UCSD-AML1 (cell line): Measurements from ENCODE around the gene KLHL6.
"Not testable (repeated sequence)": the region's sequence is repeated elsewhere in the genome, so short reads cannot be mapped to it uniquely, and the experiment has no call there.

Experiments used
- DNase-seq: peaks from one replicate; lab custom pipeline; 2025; ENCODE audit not compliant: unreplicated experiment; lab: John Stamatoyannopoulos, UW

Gene KLHL6

DNA sequence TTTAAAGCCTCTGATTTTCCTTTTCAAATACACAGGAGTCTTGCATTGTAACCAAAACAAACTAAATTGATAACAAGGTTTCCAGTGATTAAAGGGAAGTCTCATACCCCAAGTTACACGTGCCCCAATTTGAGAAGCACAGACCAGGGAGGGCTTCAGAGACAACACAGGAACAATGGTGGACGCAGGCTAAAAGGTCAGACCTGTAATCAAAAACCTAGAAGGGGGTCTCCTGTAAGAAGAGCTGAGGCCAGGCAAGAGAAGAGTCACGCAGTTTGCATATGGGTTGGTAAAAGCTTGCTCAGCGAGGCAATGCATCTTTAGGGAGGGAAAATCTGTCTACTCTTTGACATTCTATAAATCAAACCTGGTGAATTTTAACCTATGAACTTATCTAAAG, 68.5 kb downstream of the KLHL6 start:
- DNase-seq, result no peak

DNA sequence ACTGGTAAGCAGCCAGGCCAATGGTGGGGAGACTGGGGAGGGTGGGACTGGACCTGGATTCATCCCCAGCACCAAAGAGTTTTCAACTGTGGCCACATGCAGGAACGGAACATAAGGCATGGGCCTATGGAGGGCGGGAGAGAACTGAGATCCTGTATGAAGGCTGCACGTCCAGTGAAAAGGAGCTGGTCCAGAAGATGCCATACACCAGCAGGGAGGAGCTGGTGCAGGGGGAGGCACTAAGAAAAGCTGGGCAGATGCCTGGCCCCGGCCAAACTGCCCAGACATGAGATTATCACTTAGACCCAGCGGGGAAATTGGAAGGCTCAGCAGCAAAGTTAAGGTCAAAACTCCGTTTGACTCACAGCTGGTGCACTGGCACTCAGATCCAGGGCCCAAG, 69.0 kb downstream of the KLHL6 start:
- no peak for DNase-seq

DNA sequence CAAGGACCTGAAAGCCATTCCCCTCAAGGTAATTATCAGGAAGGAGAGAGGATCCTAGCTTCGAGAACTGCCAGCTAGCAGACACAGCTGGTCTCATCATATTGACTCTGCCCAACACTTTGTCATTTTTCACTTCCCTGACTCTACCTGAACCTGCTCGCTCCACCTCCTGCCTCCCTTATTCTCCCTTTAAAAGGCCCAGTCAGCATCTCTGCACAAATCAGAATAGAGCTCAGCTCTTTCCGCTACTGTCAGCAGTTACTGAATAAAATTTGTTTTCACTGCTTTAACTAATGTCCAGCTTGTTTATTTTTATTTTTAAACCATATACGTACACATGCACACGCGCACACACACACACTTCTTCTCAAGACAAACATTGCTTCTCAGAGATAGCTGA, 69.9 kb downstream of the KLHL6 start:
- DNase-seq, result no peak

DNA sequence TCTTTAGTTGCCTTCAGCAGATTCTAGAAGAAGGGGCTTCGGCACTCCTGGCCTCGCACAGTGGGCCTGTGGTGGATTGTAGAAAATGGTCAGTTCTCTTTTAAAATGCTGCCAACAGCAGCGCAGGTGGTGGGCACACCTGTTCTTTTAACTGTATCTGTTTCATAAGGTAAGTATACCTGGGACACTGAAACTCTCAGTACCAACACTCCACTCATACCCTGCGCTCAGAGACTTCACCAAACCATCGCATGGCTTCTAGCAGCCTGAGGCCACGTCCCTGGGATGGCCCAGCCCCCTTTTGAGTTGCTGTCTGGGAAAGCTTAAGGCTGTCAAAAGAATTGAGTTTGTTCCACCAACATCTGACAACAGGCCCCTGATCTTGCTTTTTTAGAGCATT, 70.4 kb downstream of the KLHL6 start:
- no peak for DNase-seq

DNA sequence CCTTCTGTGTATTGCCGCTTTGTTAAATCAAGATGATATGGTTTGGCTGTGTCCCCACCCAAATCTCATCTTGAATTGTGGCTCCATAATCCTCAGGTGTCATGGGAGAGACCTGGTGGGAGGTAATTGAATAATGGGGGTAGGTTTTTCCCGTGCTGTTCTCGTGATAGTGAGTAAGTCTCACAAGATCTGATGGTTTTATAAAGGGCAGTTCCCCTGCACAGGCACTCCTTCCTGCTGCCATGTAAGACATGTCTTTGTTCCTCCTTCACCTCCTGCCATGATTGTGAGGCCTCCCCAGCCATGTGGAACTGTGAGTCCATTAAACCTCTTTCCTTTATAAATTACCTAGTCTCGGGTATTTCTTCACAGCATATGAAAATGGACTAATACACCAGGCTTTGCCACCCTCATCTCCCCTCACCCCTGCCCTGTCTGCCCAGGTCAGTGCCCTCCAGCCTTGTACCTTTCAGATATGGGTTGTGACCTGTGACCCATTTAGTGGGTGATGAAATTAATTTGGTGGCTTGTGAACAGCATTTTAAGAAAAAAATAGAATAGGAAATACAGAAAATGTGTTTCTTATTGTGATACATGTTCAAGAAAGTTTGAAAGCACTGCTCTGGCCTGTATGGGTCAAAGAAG, 71.0 kb downstream of the KLHL6 start:
- no peak for DNase-seq

DNA sequence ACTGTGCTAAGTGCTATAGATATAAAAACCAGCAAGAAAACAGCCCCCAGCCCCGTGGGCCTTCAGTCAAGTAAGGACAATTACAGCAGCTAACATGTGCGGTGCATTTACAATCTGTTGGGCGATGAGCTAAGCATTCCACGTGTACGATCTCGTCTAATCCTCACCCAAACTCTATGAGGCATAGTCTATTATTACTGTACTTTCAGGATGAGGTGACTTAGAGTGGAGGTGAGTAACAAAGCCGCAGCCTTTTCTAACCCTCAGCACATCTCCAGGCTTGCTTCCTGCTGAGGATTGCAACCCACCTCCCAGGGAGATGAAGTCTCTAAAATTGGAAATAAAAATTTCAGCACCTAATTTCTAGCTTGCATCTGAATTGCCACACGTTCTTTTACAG, 73.9 kb downstream of the KLHL6 start:
- DNase-seq, result no peak

DNA sequence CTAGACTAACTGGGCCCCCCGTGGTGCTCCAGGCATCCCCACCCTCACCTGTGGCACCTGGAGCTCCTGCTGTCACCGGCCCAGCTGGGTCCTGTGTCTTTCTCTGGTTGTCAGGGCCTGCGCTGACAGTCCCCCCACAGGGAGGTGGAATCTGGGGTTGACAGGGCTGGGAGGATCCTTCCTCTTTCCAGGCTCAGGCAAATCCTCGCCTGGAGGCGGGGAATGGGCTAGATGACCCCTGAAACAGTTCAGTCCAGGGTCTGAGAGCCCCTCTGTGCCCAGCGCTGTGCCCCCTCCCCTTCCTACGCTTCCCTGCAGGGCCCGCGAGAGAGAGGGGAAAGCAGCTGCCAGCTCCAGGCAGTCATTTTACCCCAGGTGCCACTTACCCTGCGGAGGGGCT, 77.0 kb downstream of the KLHL6 start:
- DNase-seq, result no peak

DNA sequence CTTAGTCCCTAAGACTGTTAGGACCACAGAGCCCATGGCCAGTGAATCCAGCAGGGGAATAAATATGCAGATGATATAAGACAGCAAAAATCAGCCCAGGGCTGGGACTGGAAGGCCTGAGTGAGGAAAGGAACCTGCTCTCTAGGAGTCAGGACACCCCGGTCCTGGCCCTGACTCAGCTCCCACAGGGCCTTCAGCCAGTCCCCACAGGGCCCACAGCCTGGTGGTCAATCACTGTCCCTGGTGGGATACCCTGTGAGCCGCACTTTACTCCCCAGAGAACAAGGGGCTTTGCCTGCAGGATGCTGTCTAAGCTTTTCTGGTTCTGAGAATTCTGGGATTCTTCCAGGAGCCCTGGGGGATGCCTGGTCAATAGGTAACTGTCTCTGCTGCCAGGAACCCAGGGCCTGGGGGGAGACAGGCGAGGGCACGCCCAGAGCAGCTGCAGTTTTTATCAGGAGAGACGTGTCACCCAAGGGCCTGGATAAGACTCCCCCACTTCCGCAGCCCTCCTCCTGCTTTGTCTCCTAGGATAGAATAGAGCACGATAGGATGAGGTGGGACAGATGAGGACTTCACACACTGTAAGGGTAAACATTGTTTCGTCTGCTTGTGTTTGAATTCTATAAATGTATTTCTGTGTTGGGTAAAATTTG, 77.6 kb downstream of the KLHL6 start:
- DNase-seq, result no peak

DNA sequence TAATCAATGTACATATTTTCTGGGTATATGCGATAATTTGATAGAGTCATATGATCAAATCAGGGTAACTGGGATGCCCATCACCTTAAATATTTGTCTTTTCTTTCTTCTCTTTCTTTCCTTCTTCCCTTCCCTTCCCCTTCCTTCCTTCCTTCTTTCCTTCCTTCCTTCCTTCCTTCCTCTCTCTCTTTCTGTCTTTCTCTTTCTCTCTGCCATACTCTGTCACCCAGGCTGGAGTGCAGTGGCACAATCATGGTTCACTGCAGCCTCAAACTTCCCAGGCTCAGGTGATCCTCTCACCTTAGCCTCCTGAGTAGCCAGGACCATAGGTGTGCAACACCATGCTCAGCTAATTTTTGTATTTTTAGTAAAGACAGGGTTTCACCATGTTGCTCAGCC, 79.7 kb downstream of the KLHL6 start:
- DNase-seq, result not testable (repeated sequence)

DNA sequence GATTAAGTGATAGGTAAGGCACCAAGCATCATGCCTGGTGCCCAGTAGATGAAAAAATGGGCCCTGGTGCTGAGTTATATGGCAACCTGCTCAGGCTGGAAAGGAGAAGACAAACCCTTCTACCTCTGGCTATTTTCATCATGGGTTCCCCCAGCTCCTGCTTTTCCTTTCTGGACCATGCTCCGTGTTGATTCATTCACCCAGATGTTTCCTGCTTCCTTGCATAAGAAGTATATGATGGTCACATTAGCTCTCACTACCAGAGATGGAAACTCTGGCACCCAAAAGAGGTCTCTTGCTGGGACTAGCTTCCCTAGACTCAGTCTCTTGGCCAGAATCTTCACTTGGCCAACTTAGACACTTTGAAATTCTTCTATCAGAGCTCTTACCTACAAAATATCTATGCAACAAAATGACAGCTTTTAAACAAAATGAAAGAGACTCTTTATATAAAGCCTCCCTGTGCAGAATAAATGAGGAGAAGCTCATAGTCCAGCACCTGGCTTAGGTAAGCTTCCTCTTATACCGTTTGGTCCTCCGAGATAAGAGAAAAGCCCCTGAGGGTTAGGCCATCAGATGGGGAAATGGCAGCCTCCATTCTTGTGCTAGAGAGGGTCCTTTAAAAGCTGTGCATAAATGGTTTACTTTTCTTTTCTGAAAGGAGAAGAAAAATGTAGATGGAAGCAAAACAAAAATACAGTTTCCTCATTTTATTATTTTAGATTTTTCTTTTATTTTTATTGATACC, 80.3 kb downstream of the KLHL6 start:
- DNase-seq, result no peak

DNA sequence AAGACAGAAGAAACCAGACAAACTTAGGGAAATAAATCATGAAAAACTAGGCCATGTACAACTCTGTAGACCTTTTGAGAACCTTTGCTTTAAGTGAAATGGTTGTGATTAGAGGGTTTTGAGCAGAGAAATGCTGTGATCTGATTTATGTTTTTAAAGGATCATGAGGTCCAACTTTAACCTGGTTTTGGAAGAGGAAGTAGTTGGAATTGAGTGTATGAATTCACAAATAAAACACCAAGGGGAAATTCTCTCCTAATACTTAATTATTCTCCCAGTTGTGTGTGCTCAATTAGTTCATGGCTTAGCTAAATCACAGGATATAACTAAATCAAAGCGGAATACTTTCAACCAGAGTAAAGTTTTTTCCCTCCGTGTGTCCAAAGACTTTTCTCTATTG, 81.5 kb downstream of the KLHL6 start:
- DNase-seq, result no peak

DNA sequence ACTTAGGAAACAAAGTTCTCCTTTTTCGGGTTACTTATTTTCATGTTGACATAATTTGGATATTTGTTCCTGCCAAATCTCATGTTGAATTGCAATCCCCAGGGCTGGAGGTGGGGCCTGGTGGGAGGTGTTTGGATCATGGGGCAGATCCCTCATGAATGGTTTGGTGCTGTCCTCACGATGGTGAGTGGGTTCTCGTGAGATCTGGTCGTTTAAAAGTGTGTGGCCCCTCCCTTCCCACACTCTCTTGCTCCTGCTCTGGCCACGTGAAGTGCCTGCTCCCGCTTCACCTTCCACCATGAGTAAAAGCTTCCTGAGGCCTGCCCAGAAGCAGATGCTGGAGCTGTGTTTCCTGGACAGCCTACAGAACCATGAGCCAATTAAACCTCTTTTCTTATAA, 83.4 kb downstream of the KLHL6 start:
- DNase-seq, result no peak

DNA sequence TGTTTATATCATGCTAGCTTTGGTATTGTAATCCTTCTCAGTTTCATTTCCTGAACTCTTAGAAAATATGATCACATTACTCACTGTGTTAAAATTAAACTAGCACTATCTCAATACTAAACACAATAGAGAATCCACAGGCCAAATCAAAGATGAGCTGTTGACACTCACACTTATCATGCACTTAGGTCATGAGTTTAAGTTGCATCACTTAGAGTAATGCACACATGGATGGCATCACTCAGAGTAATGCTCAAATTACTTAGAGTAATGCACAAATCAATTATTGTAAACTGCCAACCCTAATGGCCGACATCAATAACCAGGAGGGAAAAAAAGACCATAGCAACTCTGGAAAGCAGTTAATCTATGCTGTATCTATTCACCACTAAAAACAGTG, 87.1 kb downstream of the KLHL6 start:
- no peak for DNase-seq

DNA sequence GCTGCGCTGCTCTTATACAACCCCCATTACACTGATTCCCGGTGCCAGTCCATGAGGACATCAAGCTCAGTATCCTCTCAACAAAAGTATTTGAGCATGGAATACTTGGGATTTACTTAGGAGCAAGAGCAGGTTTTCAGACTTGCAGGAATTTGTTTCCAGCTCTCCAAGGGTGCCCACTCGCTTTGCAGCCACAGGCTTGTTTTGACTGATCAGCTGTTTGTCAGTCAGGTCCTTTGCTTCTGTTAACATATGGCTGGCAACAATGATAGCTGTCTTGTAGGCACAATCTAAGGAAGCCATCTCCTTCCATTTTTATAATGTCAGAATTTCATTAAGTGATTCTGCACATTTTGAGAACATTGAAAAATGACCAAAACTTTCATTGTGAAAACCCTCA, 88.9 kb downstream of the KLHL6 start:
- no peak for DNase-seq

DNA sequence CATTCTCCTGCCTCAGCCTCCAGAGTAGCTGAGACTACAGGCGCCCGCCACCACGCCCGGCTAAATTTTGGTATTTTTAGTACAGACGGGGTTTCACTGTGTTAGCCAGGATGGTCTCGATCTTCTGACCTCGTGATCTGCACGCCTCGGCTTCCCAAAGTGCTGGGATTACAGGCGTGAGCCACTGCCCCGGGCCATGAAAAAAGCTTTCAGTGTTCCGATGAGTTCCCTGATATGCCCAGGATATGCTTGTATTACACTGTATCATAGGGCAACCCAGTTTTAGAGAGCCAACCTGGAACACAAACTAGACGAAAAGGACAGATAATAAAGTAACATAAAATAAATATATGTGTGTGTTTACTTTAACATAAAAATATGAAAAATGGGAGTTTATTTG, 89.8 kb downstream of the KLHL6 start:
- DNase-seq, result not testable (repeated sequence)

DNA sequence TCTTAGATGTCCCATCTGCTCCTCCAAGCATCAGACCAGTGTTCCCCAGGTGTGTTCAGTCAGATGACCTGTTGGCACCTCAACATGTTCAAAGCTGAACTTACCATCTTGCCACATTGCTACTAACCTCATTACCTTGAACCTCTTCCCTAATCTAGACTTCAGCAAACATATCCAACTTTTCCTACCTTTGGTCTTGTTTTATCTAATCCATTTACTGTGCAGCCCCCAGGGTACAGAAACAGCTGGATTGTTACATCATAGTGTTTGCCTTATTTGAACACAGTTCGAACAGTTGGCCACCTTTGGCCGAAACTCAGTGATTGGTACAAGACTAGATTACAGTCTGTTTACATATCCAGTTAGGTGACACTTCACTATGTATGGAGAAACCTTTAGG, 91.0 kb downstream of the KLHL6 start:
- no peak for DNase-seq

DNA sequence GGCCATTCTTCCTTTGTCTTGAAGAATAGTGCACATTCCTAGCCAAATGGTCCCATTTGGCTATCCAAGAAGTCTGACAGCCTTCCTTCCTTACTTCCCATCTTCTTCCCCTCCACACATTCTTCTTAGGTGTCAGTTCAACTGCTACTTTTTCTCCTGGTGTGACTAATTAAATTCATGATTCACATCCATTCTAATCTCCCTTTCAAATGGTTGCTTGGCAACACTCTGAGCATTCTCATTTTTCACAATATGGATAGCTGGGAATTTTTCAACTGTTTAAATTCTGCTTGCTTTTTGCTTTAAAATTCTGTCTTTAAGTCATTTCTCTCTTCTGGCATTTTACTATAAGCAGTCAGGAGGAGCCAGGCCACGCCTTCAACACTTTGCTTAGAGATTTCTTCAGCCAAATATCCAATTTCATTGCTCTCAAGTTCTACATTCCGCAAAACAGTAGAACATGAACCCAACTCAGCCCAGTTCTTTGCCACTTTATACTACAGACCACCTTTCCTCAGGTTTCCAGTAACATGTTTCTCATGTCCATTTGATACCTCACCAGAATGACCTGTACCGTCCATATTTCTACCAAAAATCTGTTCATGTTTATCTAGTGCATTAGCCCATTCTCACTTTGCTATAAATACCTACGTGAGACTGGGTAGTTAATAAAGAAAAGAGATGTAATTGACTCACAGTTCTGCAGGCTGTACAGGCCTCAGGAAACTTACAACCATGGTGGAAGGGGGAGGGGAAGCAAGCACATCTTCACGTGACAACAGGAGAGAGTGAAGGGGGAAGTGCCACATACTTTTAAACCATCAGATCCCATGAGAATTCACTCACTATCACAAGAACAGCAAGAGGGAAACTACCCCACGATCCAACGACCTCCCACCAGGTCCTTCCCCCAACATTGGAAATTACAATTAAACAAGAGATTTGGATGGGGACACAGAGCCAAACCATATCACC, 95.1 kb downstream of the KLHL6 start:
- no peak for DNase-seq

DNA sequence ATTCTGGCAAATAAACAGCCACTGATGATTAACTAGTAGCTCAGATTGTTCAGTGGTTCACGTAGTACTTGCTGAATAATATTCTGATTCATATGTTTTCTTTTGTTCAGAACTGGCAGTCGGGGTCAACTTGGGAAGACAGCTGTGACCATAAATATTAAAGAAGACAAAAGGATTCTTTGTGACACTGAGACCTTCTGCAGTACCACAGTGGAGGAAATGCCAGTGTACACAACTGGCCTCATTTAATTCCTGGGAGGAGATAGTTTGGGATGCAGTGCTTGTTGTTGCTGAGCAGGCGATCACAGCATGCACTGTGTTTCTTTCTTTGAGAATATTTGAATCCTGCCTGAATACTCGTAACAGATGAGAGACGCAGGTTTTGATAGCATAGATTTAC, 100.4 kb downstream of the KLHL6 start:
- no peak for DNase-seq

DNA sequence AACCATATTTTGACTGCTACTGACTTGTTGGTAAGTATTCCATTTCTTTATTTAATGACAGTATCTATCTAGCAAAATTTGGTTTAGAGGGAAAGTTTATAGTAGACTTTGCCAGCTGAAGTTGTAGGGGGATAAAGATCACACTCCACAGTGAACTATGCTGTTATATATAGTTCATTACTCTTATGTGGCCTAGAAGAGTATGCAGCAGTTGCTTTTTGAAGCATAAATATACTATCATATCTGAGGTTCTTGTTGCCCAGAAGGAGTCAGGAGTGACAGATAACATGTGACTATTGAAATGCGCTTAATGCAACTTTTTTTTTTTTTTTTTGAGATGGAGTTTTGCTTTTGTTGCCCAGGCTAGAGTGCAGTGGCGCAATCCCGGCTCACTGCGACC, 101.4 kb downstream of the KLHL6 start:
- DNase-seq, result no peak

DNA sequence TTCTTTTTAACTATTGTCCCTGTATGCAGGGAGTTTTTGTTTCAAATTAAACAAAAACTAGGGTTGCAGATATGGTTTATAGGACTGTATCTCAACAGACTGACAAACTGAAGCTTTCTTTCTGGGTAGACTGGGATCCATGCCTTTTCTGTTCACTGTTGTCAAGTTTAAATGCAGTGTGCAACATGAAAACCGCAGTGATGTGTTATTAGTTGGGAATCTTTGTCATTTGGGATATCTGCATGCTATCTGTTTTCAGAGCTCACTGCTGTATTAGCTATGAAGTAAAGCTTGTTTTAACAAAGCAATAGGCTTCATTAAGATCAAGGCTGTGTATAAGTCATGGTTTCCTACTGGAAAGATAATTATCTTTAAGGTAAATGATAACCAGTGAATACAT, 105.7 kb downstream of the KLHL6 start:
- DNase-seq, result no peak

DNA sequence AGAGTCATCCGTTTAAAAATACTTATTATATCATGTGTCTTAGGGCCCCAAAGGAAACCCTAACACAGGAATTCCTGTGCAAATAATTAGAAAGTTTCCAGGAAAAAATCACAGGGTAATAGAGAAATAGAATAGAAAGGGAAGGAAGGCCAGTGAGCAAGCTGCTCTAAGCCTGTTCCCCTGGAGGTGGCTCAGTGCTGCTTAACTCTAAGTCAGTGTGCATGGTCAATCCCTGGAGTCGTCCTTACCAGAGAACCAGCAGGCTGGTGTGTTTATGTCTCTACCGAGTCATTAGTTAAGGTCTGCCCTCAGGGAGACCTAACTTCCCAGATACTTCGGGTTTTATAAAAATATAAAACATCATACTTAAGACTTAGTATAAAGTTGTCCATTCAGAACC, 106.1 kb downstream of the KLHL6 start:
- no peak for DNase-seq
